ENCODE data around the gene IL37. TPM values are rescaled to one million over a fixed set of nuclear protein-coding genes. Genes with fewer than 3 reads are reported as not detected.

The IL37 gene
- polyA plus RNA-seq, 2 of the 4 experiments (the other 2 are of a cell fraction), result not detected

DNA sequence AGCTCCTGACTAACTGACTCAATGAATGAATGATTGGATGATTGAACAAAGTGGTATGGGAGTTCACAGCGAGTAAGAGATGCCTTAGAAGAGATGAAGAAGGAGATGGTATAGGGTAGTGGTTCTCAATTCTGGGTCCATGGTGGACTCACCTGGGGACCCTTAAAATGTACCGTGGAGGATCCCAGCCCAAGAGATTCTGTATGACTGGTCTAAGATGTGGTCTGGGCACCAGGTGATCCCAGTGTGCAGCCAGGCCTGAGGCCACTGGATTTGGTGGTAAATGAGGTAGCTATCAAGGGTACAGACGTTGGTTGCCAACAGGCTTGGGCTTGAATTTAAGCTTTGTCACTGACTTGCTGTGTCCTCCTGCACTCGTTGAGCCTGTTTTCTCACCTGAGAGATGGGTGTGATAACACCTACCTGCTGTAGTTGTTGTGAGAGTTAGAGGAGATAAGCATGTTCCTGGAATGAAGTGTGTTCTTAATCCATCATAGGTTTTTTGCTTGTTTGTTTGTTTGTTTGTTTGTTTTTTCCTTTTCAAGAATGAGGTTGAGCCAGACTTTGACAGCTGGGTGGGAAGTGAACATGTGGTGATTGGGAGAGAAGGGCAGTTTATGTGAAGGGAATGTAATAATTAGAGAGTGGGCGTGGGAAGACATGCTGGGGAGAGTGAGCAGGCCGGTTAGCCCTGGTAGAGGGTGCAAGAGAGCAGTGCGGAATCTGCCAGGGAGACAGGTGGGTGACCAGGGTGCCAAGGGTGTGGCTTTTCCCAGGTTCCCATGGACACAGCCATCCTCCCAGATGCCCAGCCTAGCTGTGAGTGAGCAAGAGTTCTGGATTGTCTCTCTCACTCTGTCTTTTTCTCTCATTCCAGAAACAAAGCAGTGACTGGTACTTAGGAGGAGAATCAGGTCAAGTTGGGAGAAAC lies 43.0 kb upstream of the IL37 start:
- Histone ChIP-seq H3K9me3 (peaks cover 6% of the 10 kb centered on the region; the same call in 2 of the 3 replicates), H3K4me2 (no peak overlapping the region), H3K4me3 (no peak overlapping the region), H3K27ac (no peak overlapping the region; a peak in 1 of 6 replicates), H3K4me1 (peaks cover 19% of the 10 kb centered on the region)
- ChIA-PET CTCF (interaction anchor here (0.8 to 0.9 kb wide), 2 partner anchors 9 to 24 kb away, joined by 3 read pairs; no protein-coding TSS in a partner anchor), POLR2A (no interaction called here)
- ATAC-seq (no peak), FAIRE-seq (no peak), DNase-seq (ENCODE audit: low read depth in 1 of 2, low spot score in 1 of 2) (no peak)
- WGBS (ENCODE audit: missing lambda C conversion rate), result 68% methylated on average over 7 of the region's 7 CpGs
- TF ChIP-seq FOSB (CRISPR knock-in tag; IDR thresholded peaks at IDR 0.05) (no peak), CBX8 (IDR thresholded peaks at IDR 0.05) (no peak), NPAS2 (CRISPR knock-in tag; IDR thresholded peaks at IDR 0.05; ENCODE audit: borderline replicate concordance) (no peak)
- TF ChIP-seq, protein P1, sequence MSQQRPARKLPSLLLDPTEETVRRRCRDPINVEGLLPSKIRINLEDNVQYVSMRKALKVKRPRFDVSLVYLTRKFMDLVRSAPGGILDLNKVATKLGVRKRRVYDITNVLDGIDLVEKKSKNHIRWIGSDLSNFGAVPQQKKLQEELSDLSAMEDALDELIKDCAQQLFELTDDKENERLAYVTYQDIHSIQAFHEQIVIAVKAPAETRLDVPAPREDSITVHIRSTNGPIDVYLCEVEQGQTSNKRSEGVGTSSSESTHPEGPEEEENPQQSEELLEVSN (IDR thresholded peaks at IDR 0.05; ENCODE audit: borderline replicate concordance, low read depth), result no peak
- TF ChIP-seq, protein P2, sequence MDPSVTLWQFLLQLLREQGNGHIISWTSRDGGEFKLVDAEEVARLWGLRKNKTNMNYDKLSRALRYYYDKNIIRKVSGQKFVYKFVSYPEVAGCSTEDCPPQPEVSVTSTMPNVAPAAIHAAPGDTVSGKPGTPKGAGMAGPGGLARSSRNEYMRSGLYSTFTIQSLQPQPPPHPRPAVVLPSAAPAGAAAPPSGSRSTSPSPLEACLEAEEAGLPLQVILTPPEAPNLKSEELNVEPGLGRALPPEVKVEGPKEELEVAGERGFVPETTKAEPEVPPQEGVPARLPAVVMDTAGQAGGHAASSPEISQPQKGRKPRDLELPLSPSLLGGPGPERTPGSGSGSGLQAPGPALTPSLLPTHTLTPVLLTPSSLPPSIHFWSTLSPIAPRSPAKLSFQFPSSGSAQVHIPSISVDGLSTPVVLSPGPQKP (IDR thresholded peaks at IDR 0.05; ENCODE audit: low read depth, low read length), result no peak

DNA sequence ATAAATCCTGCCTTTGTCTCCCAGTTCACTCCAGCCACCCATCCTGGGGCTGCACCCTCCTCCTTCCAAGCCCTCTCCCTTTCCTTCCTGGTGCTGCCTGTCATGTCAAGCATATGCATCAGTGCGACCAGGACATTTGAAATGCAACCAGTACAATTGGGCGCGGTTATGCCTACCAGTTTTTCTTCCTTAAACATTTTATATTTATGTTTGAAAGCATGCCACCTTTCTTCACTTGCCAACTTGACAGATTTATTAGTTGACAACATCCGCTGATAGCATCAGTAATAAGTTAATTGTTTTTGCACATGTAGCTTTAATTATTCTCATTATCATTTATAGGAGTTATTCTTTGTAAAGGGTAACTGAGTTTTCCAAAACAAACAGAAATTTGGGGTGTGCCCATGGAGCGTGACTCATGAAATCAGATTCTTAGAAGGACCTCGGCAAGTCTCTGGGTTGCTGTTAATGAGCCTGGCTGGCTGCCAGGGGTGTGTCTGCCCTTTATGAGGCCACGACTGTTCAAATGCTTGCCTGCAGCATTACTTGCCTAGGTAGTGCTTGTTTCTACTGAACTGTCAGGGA lies 41.6 kb upstream of the IL37 start:
- no peak for FAIRE-seq
- ATAC-seq, result peak in 1 of 2 experiments; percentile 51; a peak in 4 of 6 replicates

DNA sequence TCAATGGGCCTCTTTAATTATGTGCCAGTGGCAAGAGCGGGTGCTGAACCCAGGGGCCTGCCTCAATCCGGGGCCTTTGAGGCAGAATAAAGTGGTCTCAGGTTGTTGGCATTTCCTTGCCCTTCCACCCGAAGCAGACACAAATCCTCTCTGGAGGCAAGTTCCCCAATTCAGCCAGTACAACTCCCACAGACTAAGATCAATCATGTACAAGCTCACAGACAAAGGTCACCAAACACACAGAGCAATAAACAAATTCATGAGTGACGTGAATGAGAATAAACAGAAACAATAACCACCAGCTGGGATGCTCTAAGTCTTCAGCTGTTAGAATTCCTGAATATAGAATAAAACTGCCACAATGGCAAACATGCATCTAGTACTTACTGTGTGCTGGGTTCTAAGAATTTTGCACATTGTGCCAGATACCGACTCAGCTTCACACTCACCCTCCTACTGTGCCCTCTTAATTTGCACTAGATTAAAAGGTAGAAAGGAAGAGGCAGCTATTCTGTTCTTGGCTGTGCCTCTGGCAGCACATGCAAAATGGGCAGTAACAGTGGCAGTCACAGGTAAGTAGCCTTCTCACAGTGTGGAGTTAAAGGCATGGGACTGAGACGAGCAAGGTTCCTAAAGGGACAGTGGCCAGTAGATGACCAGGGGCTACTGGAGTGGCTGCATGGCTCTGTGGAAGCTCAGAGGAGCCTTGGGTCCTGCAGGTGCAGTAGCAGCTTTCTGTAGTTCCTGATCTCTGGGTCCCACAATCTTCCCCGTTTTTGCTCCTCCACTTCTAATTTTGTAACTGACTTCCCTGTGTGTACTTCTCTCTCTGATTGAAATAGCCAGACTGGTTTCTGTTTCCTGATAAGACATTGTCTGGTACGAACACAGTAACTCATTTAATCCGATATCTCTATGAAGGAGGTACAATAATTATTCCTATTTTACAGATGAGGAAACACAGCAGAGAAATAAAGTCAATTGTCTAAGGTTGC lies 39.8 kb upstream of the IL37 start:
- Histone ChIP-seq H3K4me2 (no peak overlapping the region), H3K9me3 (peaks cover 2% of the 10 kb centered on the region; the same call in 2 of the 3 replicates), H3K4me3 (no peak overlapping the region), H3K27ac (no peak overlapping the region), H3K4me1 (peaks cover 19% of the 10 kb centered on the region)
- no peak for ATAC-seq
- FAIRE-seq, result no peak
- ChIA-PET CTCF (interaction anchor here (0.6 to 2.1 kb wide), 2 partner anchors 89 to 121 kb away, joined by 3 to 6 read pairs; no protein-coding TSS in a partner anchor), POLR2A (no interaction called here)
- 76% methylated on average over 9 of the region's 9 CpGs for WGBS (ENCODE audit: missing lambda C conversion rate)
- TF ChIP-seq CHD4 (IDR thresholded peaks at IDR 0.05; ENCODE audit: borderline replicate concordance) (no peak), MAZ (IDR thresholded peaks at IDR 0.05; ENCODE audit: borderline replicate concordance, low read depth, low read length) (no peak), HDAC2 (IDR thresholded peaks at IDR 0.05) (no peak), CEBPB (IDR thresholded peaks at IDR 0.05) (no peak), EHMT2 (IDR thresholded peaks at IDR 0.05; ENCODE audit: low read depth) (no peak), SREBF2 (IDR thresholded peaks at IDR 0.05) (no peak), RFX5 (IDR thresholded peaks at IDR 0.05) (no peak), JUNB (IDR thresholded peaks at IDR 0.05) (no peak), FOSB (CRISPR knock-in tag; IDR thresholded peaks at IDR 0.05) (no peak), RARB (CRISPR knock-in tag; IDR thresholded peaks at IDR 0.05) (no peak), GATA3 (IDR thresholded peaks at IDR 0.05; ENCODE audit: borderline replicate concordance) (no peak)
- TF ChIP-seq, protein P3, sequence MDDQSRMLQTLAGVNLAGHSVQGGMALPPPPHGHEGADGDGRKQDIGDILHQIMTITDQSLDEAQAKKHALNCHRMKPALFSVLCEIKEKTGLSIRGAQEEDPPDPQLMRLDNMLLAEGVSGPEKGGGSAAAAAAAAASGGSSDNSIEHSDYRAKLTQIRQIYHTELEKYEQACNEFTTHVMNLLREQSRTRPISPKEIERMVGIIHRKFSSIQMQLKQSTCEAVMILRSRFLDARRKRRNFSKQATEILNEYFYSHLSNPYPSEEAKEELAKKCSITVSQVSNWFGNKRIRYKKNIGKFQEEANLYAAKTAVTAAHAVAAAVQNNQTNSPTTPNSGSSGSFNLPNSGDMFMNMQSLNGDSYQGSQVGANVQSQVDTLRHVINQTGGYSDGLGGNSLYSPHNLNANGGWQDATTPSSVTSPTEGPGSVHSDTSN (IDR thresholded peaks at IDR 0.05), result no peak
- DNase-seq (ENCODE audit: low read depth in 1 of 2, low spot score in 1 of 2), result no peak

More for the DNA sequence above, 41.6 kb upstream of the IL37 start:
- ChIA-PET CTCF (interaction anchor here (1.1 kb wide), 1 partner anchor 20 kb away, joined by 3 read pairs; no protein-coding TSS in a partner anchor), POLR2A (no interaction called here)
- peaks cover 19% of the 10 kb centered on the region for H3K4me1 ChIP-seq
- peak overlapping the region; percentile 57 for H3K4me2 ChIP-seq
- 22% methylated on average over 7 of the region's 7 CpGs for WGBS (ENCODE audit: missing lambda C conversion rate)
- peak in 1 of 2 experiments; percentile 70 for DNase-seq (ENCODE audit: low read depth in 1 of 2, low spot score in 1 of 2)
- peaks cover 6% of the 10 kb centered on the region; the same call in 2 of the 3 replicates for H3K9me3 ChIP-seq
- no peak overlapping the region; a peak in 1 of 6 replicates for H3K27ac ChIP-seq
- peak; percentile 30; the same call in 1 of the 2 replicates for TF ChIP-seq GATA3 (IDR thresholded peaks at IDR 0.05; ENCODE audit: borderline replicate concordance)
- TF ChIP-seq EHF (CRISPR knock-in tag; IDR thresholded peaks at IDR 0.05), result no peak
- H3K4me3 ChIP-seq, result no peak overlapping the region
